ENCODE data around the gene SCO2.
"Not testable (repeated sequence)": the region's sequence is repeated elsewhere in the genome, so short reads cannot be mapped to it uniquely, and the experiment has no call there.

SCO2 gene

DNA sequence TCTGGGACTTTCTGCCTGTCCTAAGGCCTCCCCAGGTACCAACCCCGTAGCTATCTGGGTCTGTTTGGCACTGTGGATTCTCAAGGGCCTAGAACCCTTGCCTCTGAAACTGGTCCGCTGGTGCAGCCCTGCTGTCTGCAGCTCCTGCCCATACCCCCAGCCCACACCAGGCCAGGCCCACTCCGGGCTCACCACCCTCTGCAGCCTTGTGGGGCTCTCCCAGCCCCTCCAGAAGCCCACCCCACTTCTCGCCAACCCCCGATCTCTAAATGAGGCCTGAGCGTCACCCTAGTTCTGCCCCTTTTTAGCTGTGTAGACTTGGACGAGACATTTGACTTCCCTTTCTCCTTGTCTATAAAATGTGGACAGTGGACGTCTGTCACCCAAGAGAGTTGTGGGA lies 25.0 kb upstream of the SCO2 start:
- DNase-seq: no peak

GRCh38 chr22:50548921-50549790 lies 23.8 kb upstream of the SCO2 start:
- DNase-seq: no peak

GRCh38 chr22:50548040-50548920 lies 22.9 kb upstream of the SCO2 start:
- DNase-seq: peak; percentile 28

GRCh38 chr22:50547263-50547985 lies 22.0 kb upstream of the SCO2 start:
- no peak for DNase-seq

- DNase-seq: no peak
Observed at GRCh38 chr22:50546326-50547262, 21.2 kb upstream of the SCO2 start.

- DNase-seq: no peak
Observed at GRCh38 chr22:50545522-50546325, 20.3 kb upstream of the SCO2 start, which contains the start of gene KLHDC7B. Gene KLHDC7B, plus strand, starts transcription at chr22:50545899. Its CDS starts 345 bp downstream, at chr22:50546244.

GRCh38 chr22:50544746-50545253 lies 19.4 kb upstream of the SCO2 start:
- no peak for DNase-seq

GRCh38 chr22:50544078-50544745 lies 18.8 kb upstream of the SCO2 start:
- DNase-seq: peak; percentile 57

- no peak for DNase-seq
Observed at GRCh38 chr22:50542416-50542927, 17.1 kb upstream of the SCO2 start.

DNA sequence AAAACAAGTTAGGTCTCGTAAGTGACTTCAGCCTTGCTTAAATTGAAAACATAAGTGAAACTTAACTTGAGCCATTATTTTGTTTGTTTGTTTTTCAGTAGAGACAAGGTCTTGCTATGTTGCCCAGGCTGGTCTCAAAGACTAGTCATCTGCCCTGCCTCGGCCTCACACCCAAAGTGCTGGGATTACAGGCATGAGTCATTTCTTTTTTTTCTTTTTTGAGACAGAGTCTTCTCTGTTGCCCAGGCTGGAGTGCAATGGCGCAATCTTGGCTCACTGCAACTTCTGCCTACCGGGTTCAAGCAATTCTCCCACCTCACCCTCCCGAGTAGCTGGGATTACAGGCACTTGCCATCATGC lies 16.2 kb upstream of the SCO2 start:
- not testable (repeated sequence) for DNase-seq

GRCh38 chr22:50540381-50540780 lies 15.0 kb upstream of the SCO2 start:
- no peak for DNase-seq

DNA sequence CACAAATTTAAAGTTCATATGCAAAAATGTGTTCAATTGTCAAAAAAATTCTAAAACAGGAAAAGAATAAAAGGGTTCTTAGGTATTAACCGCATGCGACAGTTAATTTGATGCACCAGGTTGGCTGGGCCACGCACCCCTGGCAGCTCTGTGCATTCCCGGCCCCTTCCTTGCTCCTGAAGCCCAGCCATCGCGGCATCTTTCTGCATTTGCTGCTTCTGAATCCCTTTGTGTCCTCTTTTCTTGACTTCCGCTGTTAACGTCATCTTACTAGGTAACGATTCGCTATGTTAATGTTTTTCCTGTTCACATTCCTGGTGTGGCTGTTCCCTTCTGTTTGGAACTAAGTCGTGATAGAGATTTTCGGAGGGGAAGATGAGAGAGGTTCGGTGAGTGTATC lies 12.4 kb upstream of the SCO2 start:
- DNase-seq: no peak

DNA sequence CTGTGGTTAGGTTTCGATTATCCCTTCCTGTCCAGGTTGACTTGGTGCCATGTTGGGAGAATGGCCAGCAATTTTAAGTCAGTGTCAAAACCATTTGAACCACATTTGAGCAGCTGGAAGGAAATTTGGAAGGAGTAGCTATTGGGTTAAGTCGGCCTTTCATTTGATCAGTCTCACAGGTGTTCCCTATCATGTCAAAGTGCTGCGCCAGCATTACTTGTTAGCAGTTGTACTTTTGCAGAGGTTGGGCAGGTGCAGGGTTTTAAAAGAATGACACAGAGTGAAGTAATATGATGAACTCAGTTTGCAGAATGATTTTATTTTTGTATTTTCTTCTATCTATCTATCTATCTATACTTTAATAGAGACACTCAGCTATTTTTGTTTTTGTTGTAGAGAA lies 10.8 kb upstream of the SCO2 start:
- DNase-seq: no peak

GRCh38 chr22:50535113-50535512 lies 9.7 kb upstream of the SCO2 start:
- no peak for DNase-seq

DNA sequence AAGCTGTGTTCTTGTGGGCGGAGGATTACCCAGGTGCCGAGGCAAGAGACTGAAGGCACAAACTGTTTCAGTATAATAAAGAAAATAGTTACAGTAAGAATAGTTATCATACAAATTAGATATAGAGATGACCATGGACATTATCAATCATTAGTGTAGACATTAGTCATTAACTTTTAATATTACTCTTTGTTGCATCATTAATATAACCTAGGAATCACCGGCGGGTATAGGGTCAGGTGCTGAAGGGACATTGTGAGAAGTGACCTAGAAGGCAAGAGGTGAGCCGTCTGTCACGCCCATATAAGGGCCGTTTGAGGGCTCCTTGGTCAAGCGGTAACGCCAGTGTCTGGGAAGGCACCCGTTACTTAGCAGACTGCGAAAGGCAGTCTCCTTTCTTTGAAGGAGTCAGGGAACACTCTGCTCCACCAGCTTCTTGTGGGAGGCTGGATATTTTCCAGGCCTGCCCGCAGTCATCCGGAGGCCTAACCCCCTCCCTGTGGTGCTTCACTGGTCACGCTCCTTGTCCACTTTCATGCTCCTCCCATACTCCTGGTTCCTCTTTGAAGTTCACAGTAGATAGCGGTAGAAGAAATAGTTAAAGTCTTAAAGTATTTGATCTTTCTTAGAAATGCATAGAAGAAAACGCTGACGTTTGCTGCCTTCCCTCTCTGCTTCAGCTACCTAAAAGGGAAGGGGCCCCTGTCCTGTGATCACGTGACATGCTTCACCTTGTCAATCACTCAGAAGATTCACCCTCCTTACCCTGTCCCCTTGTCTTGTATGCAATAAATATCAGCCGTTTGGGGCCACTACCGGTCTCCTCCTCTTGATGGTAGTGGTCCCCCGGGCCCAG lies 8.7 kb upstream of the SCO2 start:
- DNase-seq: not testable (repeated sequence)

GRCh38 chr22:50532824-50533796 lies 7.7 kb upstream of the SCO2 start:
- no peak for DNase-seq

DNA sequence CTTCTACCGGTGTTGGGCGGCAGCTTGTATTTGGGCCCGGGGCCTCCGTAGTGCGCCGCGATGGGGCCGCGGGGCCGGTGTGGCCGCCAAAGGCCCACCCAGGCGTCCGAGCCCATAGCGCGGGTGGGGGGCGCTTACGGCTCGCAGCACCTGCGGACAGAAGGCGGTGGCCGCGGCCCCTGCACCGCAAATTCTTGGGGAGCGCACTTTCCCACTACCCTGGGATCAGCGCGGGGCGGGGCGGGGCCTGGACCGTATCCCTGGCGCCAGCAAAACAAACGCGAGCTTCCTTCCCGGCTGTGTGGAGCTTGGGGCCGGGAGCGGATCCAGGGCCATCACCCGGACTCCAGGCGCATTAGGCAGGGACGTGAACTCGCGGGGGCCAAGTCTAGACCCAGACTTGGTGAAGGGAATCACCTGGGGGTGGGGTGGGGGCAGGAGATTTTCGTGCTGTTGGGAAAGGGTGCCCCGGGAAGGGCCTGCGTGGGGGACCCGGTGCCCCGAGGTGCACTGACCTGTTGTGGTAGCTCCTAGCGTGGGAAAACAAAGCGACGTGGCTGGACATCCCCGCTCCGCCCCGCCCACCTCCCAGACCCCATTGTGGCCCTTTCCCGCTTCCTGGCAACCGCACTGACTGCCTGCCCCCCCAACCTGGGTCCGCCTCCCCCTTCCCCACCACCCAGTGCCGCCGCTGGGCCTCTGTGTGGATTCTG lies 6.7 kb upstream of the SCO2 start:
- no peak for DNase-seq
